GM23338 (cell line): ENCODE results near the gene MUC5B. TPM values are rescaled to one million over a fixed set of nuclear protein-coding genes. Genes with fewer than 3 reads are reported as not detected.

Experiments
- ATAC-seq: fragments of 200-7000 bp; cut with Tn5 transposase; 3 replicates; pipeline ENCODE4 v1.9.1; 2020
- DNase-seq: peaks from one replicate; pipeline ENCODE4 v3.0.0-alpha.2; 2015; ENCODE audit warnings: low spot score
- H2AFZ ChIP-seq: fragments of 200-600 bp; sonication (generic); 2 replicates; pipeline ENCODE4 v1.8.0; 2016; ENCODE audit warnings: antibody characterized with exemption, mild to moderate bottlenecking, moderate library complexity
- H3F3A ChIP-seq: fragments of 200-600 bp; sonication (generic); replicated peaks from 2 replicates; pipeline ENCODE4 v1.8.0; 2017; ENCODE audit warnings: antibody characterized with exemption, mixed run types, low read depth
- H3K27ac ChIP-seq: fragments of 200-600 bp; sonication (generic); 2 replicates; pipeline ENCODE4 v1.6.1; 2016; ENCODE audit warnings: low read depth
- H3K27me3 ChIP-seq: fragments of 200-600 bp; sonication (generic); 2 replicates; pipeline ENCODE4 v1.8.0; 2016; ENCODE audit warnings: mild to moderate bottlenecking, mixed run types, moderate library complexity; ENCODE audit not compliant: insufficient read depth
- H3K36me3 ChIP-seq: fragments of 200-600 bp; sonication (generic); 2 replicates; pipeline ENCODE4 v1.8.0; 2016; ENCODE audit warnings: mild to moderate bottlenecking; ENCODE audit not compliant: insufficient read depth
- H3K4me1 ChIP-seq: fragments of 200-600 bp; sonication (generic); 2 replicates; pipeline ENCODE4 v1.8.0; 2016; ENCODE audit warnings: mild to moderate bottlenecking, moderate library complexity; ENCODE audit not compliant: insufficient read depth
- H3K4me2 ChIP-seq: fragments of 200-600 bp; sonication (generic); 2 replicates; pipeline ENCODE4 v1.7.1; 2017; ENCODE audit warnings: mixed run types
- H3K4me3 ChIP-seq: fragments of 200-600 bp; sonication (generic); 2 replicates; pipeline ENCODE4 v1.6.1; 2016; ENCODE audit warnings: mixed run types
- H3K79me2 ChIP-seq: fragments of 200-600 bp; sonication (generic); replicated peaks from 2 replicates; pipeline ENCODE4 v1.8.0; 2017; ENCODE audit warnings: mild to moderate bottlenecking; ENCODE audit not compliant: insufficient read depth
- H3K9me2 ChIP-seq: fragments of 200-600 bp; sonication (generic); 2 replicates; pipeline ENCODE4 v1.8.0; 2017; ENCODE audit not compliant: insufficient read depth
- H4K20me1 ChIP-seq: fragments of 200-600 bp; sonication (generic); replicated peaks from 2 replicates; pipeline ENCODE4 v1.8.0; 2017; ENCODE audit warnings: mild to moderate bottlenecking; ENCODE audit not compliant: insufficient read depth
- H3K27ac Mint-ChIP-seq: 2 replicates; pipeline ENCODE4 v1.8.0; 2020; ENCODE audit warnings: inconsistent platforms, mild to moderate bottlenecking, moderate library complexity, mixed read lengths
- H3K27me3 Mint-ChIP-seq: 3 replicates; pipeline ENCODE4 v1.8.0; 2022; ENCODE audit warnings: low read depth, mild to moderate bottlenecking, moderate library complexity, mixed read lengths, inconsistent platforms; ENCODE audit not compliant: insufficient read depth, poor library complexity
- H3K36me3 Mint-ChIP-seq: 3 replicates; pipeline ENCODE4 v1.8.0; 2021; ENCODE audit warnings: low read depth, mild to moderate bottlenecking, inconsistent platforms, moderate library complexity, mixed read lengths
- H3K4me1 Mint-ChIP-seq: 3 replicates; pipeline ENCODE4 v1.8.0; 2020; ENCODE audit warnings: mild to moderate bottlenecking, inconsistent platforms, mixed read lengths
- H3K4me3 Mint-ChIP-seq: 3 replicates; pipeline ENCODE4 v1.8.0; 2021; ENCODE audit warnings: moderate library complexity, mild to moderate bottlenecking, inconsistent platforms, mixed read lengths
- H3K9me3 Mint-ChIP-seq: 3 replicates; pipeline ENCODE4 v1.8.0; 2020; ENCODE audit warnings: moderate library complexity, mild to moderate bottlenecking, inconsistent platforms, mixed read lengths
- CREB1 ChIP-seq: fragments of 250-450 bp; sonication (Bioruptor Pico); IDR thresholded peaks from 2 replicates; pipeline ENCODE4 v1.5.0; 2020; ENCODE audit warnings: low read depth, mild to moderate bottlenecking, moderate library complexity
- EZH2 ChIP-seq: fragments of 200-600 bp; sonication (generic); IDR thresholded peaks from one replicate; pipeline ENCODE4 v1.8.0; 2017; ENCODE audit warnings: antibody characterized with exemption, mild to moderate bottlenecking, low read depth; ENCODE audit not compliant: unreplicated experiment
- JUNB ChIP-seq: IDR thresholded peaks from one replicate; pipeline ENCODE4 v1.6.1; 2016; ENCODE audit warnings: antibody characterized with exemption; ENCODE audit not compliant: unreplicated experiment
- NANOG ChIP-seq: IDR thresholded peaks from 2 replicates; pipeline ENCODE4 v1.6.1; 2016; ENCODE audit warnings: antibody characterized with exemption, borderline replicate concordance
- POLR2AphosphoS5 ChIP-seq: IDR thresholded peaks from 2 replicates; pipeline ENCODE4 v1.6.1; 2016; ENCODE audit warnings: antibody characterized with exemption, low read depth
- STAT1 ChIP-seq: IDR thresholded peaks from one replicate; pipeline ENCODE4 v1.6.1; 2016; ENCODE audit warnings: antibody characterized with exemption; ENCODE audit not compliant: unreplicated experiment
- ZNF114 ChIP-seq: fragments of 250-450 bp; sonication (Bioruptor Pico); IDR thresholded peaks from 2 replicates; pipeline ENCODE4 v1.5.0; 2020; ENCODE audit warnings: mild to moderate bottlenecking, moderate library complexity
- ZNF331 ChIP-seq: fragments of 250-450 bp; sonication (Bioruptor Pico); IDR thresholded peaks from 2 replicates; pipeline ENCODE4 v1.5.0; 2020; ENCODE audit warnings: low read depth, mild to moderate bottlenecking, moderate library complexity
- ZNF462 ChIP-seq: fragments of 250-450 bp; sonication (Bioruptor Pico); IDR thresholded peaks from 2 replicates; pipeline ENCODE4 v1.5.0; 2020; ENCODE audit warnings: mild to moderate bottlenecking, moderate library complexity
- polyA plus RNA-seq: library from polyadenylated mRNA; unstranded; fragments of >200 nt; fragmentation: Nextera tagmentation; extraction: Ambion mirVana; gene quantifications from 2 replicates; pipeline ENCODE4 v1.2.1, GENCODE V29; 2016
- total RNA-seq: library from RNA; depleted of rRNA; stranded (reverse); fragments of >200 nt; shearing (Covaris generic); gene quantifications from 2 replicates; pipeline ENCODE4 v1.2.3, GENCODE V29; 2014

The MUC5B gene
- total and polyA plus RNA-seq, 2 experiments from 2014 or later = 0.18 to 0.90 TPM

GRCh38 chr11:1280116-1281035, 57.5 kb downstream of the MUC5B start (continued):
- no peak for TF ChIP-seq ZNF462 (CRISPR knock-in tag)
- no peak for TF ChIP-seq STAT1
- TF ChIP-seq EZH2 = no peak
- no peak for TF ChIP-seq POLR2AphosphoS5
- TF ChIP-seq ZNF331 (CRISPR knock-in tag) = no peak
- TF ChIP-seq JUNB = no peak

GRCh38 chr11:1281326-1281973, 58.6 kb downstream of the MUC5B start:
- Mint-ChIP-seq H3K27me3 (peaks cover 11% of the 10 kb centered on the region), H3K4me3 (no peak overlapping the region), H3K4me1 (peaks cover 5% of the 10 kb centered on the region; the same call in 2 of the 3 replicates), H3K36me3 (peaks cover 20% of the 10 kb centered on the region), H3K27ac (peak overlapping the region; percentile 77; the same call in 1 of the 2 replicates), H3K9me3 (no peaks in the 10 kb centered on the region; the same call in 2 of the 3 replicates)
- H3K4me2 ChIP-seq = no peak overlapping the region
- no peaks in the 10 kb centered on the region for H3K27me3 ChIP-seq
- H3K79me2 ChIP-seq = no peaks in the 10 kb centered on the region
- no peaks in the 10 kb centered on the region for H3K36me3 ChIP-seq
- H4K20me1 ChIP-seq = no peaks in the 10 kb centered on the region
- H3K4me3 ChIP-seq = no peak overlapping the region
- H3K27ac ChIP-seq = no peak overlapping the region
- H3K4me1 ChIP-seq = no peaks in the 10 kb centered on the region
- DNase-seq (no peak), ATAC-seq (no peak)
- no peaks in the 10 kb centered on the region for H3F3A ChIP-seq
- no peak overlapping the region for H2AFZ ChIP-seq
- TF ChIP-seq CREB1 (CRISPR knock-in tag) = no peak
- no peak for TF ChIP-seq NANOG
- no peak for TF ChIP-seq ZNF114 (CRISPR knock-in tag)
- H3K9me2 ChIP-seq = no peaks in the 10 kb centered on the region
